ENCODE results near the gene MYMK.

The MYMK gene

GRCh38 chr9:133468374-133468773 is 56.4 kb downstream of the MYMK start:
- DNase-seq (ENCODE audit: low read depth in 2 of 2): no peak

GRCh38 chr9:133467101-133467500 is 57.7 kb downstream of the MYMK start:
- DNase-seq (ENCODE audit: low read depth in 2 of 2): no peak

- no peak for DNase-seq (ENCODE audit: low read depth in 2 of 2)
Observed at GRCh38 chr9:133465984-133466383, 58.8 kb downstream of the MYMK start.

GRCh38 chr9:133464638-133465037 is 60.1 kb downstream of the MYMK start:
- DNase-seq (ENCODE audit: low read depth in 2 of 2): no peak
